NCI-H1436 (cell line): ENCODE measurements around the gene CSF1R.

Experiments used
- DNase-seq: peaks from one replicate; lab custom pipeline; 2025; lab: John Stamatoyannopoulos, UW

Gene CSF1R

GRCh38 chr5:150120617-150121447 is 34.5 kb upstream of the CSF1R start:
- no peak for DNase-seq

DNA sequence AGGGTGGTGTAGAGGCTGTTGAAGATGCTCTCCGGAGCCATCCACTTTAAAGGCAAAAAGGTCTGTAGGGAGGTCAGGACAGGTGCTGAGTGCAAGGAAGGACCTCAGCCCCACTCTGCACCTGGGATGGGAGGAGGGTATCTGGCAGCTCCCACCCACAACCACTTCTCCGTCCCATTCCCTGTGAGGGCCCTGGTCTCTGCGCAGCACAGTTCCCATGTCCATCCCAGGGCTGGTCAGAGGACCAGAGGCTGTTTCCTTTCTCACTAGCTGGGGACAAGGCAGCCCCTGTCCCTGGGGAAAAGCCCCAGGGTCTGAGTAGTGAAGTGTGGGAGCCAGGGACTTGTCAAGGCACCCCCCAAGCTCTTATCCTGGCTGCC is 33.7 kb upstream of the CSF1R start:
- no peak for DNase-seq

- DNase-seq: no peak
These were observed 33.2 kb upstream of the CSF1R start for GRCh38 chr5:150119421-150120061.

DNA sequence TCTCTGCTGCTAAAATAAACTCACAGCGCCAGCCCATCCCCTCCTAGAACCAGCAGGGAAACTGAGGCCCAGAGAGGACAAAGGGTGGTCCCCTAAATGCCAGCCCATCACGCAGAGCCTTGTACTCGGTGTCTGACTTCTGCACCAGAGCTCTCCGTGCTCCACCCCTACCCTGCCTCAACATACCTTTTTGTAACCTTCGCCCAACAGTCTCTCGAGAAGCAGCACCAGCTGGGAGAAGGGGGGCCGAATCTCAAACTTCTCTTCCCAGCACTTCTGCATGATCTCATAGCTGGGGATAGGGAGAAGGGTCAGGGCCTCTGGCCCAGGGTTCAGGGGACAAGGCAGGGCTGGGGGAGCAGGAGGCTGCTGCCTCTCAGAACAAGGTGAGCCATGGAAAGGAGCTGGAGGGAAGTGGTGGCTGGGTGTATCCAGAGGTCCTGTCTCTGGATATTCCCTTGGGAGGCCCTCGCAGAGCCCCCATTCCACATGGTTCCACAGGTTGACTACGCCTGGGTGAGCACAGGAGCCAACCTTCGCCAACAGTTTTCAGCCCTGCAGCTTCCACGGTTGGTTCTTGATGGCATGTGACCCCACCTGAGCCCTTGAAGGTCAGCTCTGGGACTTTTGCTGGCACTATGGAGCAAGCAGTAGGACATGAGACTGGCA is 32.3 kb upstream of the CSF1R start:
- DNase-seq: no peak

- DNase-seq: no peak
These were observed 31.7 kb upstream of the CSF1R start for GRCh38 chr5:150117945-150118560.

DNA sequence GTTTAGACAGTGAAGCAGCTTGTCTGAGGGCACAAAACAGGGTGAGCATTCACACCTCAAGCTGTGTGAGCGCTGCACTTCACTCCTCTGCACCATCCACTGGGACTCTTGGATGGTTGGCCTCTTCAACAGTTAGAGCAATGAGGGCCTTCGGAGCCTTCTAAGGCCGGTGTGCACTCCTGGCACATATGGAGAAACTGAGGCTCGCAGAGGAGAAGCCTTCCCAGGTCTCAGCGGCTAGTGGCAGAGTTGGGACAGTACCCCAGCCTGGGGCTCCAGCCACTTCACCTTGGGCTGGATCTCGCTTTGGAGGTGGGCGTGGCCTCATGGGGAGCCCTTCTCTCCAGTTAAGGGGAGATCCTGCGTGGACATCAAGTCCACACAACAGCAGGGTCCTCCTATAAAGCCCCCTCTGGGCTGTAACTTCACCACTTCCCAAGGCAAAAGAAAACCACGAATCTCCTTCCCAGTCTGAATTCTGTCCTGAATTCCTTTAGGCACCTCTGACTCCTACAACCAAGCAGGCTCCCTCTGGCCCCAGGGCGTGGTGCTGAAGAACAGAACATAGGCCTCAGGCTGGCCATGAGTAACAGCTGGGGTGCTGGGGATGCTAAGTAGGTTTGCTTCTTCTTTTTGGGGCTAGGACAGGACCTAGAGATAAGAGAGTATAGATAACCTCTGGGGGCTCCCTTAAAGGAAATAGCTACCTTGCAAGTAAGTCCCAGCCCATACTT is 30.5 kb upstream of the CSF1R start:
- no peak for DNase-seq

GRCh38 chr5:150114773-150115408 is 28.5 kb upstream of the CSF1R start:
- no peak for DNase-seq

- no peak for DNase-seq
These were observed 27.8 kb upstream of the CSF1R start for GRCh38 chr5:150114102-150114641.

- no peak for DNase-seq
These were observed 26.8 kb upstream of the CSF1R start for GRCh38 chr5:150113047-150113744.

GRCh38 chr5:150112201-150113046 is 26.1 kb upstream of the CSF1R start:
- no peak for DNase-seq

DNA sequence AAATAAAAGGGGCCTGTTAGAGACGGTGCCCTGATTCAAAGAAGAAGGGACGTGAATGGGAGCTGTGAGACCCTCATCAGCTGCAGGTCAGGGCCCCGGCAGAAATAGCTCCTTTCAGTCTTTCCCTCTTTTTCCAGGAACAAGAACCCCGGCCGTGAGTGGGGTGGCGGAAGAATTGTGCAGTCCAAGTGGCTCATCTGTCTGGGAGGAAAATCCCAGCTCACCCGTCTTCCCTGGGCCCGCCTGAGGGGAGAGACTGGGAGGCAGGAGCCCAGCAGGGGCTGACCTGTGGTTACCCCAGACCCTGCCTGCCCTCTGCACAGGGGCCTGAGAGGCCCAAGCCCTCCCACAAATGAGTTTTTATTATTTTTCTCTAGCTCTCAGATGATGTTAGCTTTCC is 24.8 kb upstream of the CSF1R start:
- DNase-seq: no peak

DNA sequence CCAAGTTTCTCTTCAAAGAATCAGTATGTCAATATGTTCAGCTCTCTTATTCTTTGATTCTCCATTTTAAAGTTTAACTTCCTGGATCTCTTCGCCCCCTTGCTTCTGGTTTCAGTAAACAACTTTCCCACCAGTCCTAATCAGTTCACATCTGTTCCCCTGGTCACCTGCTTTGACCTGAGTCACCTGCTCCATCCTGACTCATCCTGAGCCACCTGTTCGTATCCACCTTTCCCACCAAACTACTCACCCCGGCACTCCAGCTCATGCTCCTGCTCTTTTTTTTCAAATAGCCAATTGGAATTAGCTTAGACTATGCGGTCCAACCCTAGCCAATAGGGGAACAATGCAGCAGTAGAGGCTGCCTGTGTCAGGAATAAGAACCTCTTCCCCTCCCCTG is 23.6 kb upstream of the CSF1R start:
- no peak for DNase-seq

DNA sequence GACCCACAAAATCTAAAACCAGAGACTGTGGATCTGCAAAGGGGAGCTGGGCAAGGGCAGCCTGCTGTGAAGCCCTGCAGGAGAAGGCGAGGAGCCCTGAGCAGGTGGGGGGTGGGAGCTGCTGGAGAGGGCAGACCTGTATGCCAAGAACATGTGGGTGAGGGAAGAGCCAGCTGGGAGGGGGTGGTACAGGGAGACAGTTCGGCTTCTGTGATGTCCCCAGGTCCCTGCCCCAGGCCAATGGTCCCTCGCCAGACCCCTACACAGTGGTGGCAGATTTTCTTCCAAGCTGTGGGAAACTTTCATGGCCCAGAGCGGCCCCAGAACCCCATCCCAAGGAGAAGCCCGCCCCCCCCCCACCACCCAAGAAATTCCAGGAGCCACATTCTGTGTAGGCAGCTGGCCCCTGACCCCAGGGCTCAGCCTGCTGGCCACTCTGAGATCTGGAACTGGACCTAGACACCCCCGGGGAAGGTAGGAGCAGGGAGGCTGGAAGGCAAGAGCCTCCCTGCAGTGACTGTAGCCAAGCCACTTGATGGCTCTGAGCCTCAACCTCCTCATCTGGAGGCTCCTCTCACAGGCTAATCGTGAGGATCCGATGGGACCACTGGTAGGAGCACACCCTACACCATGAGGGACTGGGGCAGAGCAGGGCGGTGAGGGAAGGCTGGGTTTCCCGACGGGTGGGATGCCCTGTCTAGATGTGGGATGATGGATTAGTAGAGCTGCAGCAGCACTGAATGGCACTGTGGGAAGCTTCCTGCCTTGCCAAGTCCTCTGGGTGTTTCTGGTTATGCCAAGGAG is 22.6 kb upstream of the CSF1R start:
- no peak for DNase-seq

GRCh38 chr5:150107909-150108447 is 21.6 kb upstream of the CSF1R start:
- no peak for DNase-seq

DNA sequence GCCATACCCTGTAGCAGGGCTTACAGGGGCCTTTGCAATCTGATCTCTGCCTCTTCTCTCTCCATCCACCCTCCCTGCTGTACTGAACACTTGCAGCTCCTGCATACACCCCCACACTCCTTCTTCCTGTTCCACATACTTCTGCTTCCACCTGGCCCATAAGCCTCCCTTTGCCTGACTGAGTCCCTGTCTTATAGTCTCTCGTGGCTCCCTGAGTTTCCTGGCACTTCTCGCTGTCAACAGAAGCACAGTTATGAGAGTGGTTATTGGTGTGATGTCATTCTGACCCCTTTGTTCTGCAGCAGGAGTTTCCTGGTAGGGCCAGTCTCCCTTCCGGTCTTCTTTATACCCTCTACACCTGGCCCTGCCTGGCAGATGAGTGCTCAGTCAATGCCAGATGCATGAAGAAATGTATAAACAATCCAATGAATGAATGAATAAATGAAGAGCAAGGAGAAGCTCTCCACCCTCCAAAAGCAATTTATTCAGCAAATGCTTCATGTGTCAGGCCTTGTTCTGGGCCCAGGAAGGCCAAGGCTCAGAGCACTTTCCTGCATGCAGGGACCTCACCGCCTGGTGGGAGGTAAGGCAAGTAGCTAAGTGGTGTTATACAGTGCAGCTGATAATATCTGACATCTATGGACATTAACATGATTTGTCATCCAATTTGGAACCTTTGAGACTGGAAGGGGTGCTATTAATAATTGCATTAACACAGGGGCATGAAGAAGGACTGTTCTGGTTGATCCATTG is 20.5 kb upstream of the CSF1R start:
- no peak for DNase-seq

DNA sequence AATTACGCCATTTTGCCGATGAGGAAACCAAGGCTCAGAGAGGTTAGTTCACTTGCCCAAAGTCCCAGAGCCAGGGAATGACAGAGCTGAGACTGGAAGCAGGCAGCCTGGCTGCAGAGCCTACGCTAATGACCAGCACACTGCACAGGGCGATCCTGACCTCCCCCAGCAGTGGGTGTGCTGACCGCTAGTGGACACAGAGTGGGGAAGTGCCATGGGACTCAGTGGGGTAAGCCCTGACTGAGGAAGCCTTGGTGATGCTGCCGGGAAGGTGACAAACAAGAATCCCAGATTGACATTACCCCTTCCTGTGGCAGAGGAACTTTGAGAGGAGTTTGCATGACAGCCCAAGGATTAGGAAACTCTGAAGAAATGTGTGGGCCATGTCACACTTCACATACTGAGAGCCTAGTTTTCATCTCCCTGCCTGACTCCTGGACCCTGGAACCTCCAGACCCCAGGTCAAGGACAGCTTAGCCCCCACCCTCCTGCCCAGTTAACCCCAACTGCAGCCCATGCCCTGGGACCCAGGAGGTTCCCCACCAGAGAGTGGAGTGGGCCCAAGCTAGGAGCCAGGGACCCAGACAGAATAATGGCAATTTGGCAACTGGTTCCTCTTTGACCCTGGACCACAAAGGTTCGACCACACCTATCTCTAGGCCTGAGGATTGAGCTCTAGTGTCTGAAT is 19.7 kb upstream of the CSF1R start:
- DNase-seq: no peak

DNA sequence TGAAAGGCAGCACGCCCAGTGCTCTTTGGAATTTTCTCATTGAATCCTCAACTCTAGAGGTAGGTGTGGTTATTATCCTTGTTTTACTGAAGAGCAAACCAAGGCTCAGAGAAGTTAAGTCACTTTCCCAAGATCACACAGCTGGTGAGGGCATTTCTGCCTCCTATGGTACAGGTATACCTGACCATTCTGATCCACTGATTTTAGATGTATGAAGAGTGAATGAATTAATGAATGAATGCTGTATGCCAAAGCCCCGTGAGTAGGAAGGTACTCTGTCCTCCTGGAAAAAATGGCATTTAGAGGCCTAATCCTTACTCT is 18.2 kb upstream of the CSF1R start:
- DNase-seq: no peak
